Immature natural killer cell (primary cell): ENCODE results near the gene GABRD. TPM values are rescaled to one million over a fixed set of nuclear protein-coding genes. Genes with fewer than 3 reads are reported as not detected.

Experiments used
- DNase-seq, 3 donors: peaks; one replicate each; pipeline ENCODE4 v3.0.0; 2022; ENCODE audit warnings: mixed read lengths in 1 of 3
- H3K27ac Mint-ChIP-seq, 6 donors: one replicate each; pipeline ENCODE4 v1.8.0; 2020; ENCODE audit warnings: mixed read lengths in 6 of 6, mild to moderate bottlenecking in 5 of 6, inconsistent platforms in 4 of 6, moderate library complexity in 3 of 6
- H3K27me3 Mint-ChIP-seq, 3 donors: one replicate each; pipeline ENCODE4 v1.8.0; 2020 to 2021; ENCODE audit warnings: low read depth in 3 of 3, mild to moderate bottlenecking in 3 of 3, mixed read lengths in 3 of 3, moderate library complexity in 3 of 3, inconsistent platforms in 1 of 3
- H3K36me3 Mint-ChIP-seq, 3 donors: one replicate each; pipeline ENCODE4 v1.8.0; 2020; ENCODE audit warnings: mixed read lengths in 3 of 3, inconsistent platforms in 2 of 3, mild to moderate bottlenecking in 2 of 3
- H3K4me1 Mint-ChIP-seq, 2 donors: one replicate each; pipeline ENCODE4 v1.8.0; 2020; ENCODE audit warnings: inconsistent platforms in 2 of 2, mild to moderate bottlenecking in 2 of 2, mixed read lengths in 2 of 2, moderate library complexity in 1 of 2
- H3K4me3 Mint-ChIP-seq, 5 donors: one replicate each; pipeline ENCODE4 v1.8.0; 2020; ENCODE audit warnings: mild to moderate bottlenecking in 5 of 5, mixed read lengths in 5 of 5, inconsistent platforms in 3 of 5, moderate library complexity in 3 of 5
- H3K9me3 Mint-ChIP-seq, 6 donors: one replicate each; pipeline ENCODE4 v1.8.0; 2020; ENCODE audit warnings: mild to moderate bottlenecking in 6 of 6, mixed read lengths in 6 of 6, inconsistent platforms in 4 of 6, moderate library complexity in 3 of 6
- polyA plus RNA-seq, 3 donors: library from polyadenylated mRNA; unstranded; fragments of 300-500 nt; fragmentation: Illumina TruSeq; gene quantifications; one replicate each; pipeline ENCODE4 v1.2.3, GENCODE V29; 2021

GABRD gene
- polyA plus RNA-seq, 3 donors from 2014 or later = not detected

DNA sequence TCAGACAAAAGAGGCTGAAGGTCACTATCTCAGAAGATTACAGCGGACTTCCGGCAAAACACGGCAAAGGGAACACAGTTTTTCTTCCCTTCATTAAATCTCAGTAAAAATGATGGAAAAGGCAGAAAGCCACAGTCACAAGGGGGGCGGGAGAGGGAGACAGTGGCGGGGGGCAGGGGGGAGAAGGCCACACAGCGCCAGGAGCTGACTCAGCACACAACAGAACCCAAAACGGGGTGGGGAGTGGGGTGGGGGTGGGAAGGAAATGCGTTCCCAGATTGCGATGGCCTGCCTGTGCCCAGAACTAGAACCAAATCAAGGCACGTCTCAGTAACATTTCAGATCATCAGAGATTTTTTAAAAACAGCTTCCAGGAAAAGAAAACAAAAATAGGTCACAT, 28.9 kb upstream of the GABRD start:
- Mint-ChIP-seq H3K36me3 (no peaks in the 10 kb centered on the region), H3K4me1 (no peaks in the 10 kb centered on the region), H3K4me3 (no peak overlapping the region), H3K27ac (no peak overlapping the region), H3K9me3 (no peaks in the 10 kb centered on the region), H3K27me3 (peaks cover 4 to 10% (median 5%) of the 10 kb centered on the region in 3 donors)
- DNase-seq = no peak

DNA sequence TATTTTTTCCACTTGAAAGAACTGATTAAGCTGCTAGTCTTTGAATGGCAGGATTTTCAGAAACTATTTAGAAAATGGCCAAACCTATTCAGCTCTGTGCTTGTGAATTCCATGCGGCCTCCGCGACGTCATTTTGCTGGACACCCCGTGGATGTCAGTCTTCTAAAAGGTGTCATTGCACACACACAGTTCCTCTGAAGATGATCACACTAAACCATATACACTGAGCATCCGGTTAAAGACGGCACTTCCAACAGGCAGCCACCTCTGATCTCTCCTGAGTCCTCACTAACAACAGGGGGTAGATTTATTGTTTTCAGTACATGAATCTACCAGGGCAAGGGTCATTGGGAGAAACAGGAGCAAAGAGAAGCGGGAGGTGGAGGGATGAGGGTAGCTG, 24.6 kb upstream of the GABRD start:
- peaks cover 5 to 16% (median 7%) of the 10 kb centered on the region in 3 donors for H3K27me3 Mint-ChIP-seq
- no peak overlapping the region for H3K4me3 Mint-ChIP-seq
- no peaks in the 10 kb centered on the region for H3K36me3 Mint-ChIP-seq
- DNase-seq = no peak
- H3K9me3 Mint-ChIP-seq = peaks cover 0 to 1% (median 0%) of the 10 kb centered on the region in 6 donors
- no peak overlapping the region for H3K27ac Mint-ChIP-seq
- no peaks in the 10 kb centered on the region for H3K4me1 Mint-ChIP-seq

DNA sequence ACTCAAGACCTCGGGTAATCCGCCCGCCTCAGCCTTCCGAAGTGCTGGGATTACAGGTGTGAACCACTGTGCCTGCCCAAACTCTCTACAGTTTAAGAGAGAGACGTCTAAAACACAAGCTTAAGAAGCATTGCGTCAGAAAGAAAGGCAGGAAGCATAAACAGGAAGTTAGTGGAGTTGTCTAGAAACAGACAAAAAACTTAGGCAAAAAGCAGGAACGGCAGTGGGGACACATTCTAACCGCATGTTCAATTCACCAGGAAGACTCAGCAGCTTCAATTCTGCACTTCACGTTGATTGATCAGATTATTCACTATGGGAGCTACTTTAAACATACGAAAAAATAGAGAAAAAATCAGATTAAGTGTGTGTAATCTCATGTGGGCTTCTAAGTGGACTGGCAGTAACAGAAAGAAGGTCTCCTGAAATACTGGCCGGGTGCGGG, 22.9 kb upstream of the GABRD start:
- Mint-ChIP-seq H3K27me3 (peaks cover 5 to 14% (median 7%) of the 10 kb centered on the region in 3 donors), H3K4me3 (no peak overlapping the region), H3K36me3 (no peaks in the 10 kb centered on the region), H3K4me1 (no peaks in the 10 kb centered on the region), H3K9me3 (peaks cover 0 to 1% (median 0%) of the 10 kb centered on the region in 6 donors), H3K27ac (peak overlapping the region in 1 of 6 donors; percentile 47)
- no peak for DNase-seq

DNA sequence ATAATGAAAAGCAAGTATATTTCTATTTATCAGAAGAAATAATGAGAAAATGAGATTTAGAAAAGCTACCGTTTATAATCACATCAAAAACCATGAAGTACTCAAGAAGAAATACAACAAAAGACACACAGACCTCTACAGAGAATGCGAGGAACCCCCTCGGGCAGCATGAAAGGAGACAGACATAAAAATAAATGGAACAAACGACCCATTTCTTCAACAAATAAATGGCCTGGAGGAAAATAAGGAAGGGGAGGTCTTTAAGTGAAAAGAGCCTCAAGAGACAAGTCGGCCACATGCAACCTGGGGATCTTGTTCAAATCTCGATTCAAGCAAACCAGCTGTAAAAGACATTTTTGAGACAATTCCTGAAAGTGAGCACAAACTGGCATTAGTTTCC, 21.6 kb upstream of the GABRD start:
- H3K4me1 Mint-ChIP-seq = no peaks in the 10 kb centered on the region
- no peak overlapping the region for H3K4me3 Mint-ChIP-seq
- H3K27me3 Mint-ChIP-seq = peaks cover 5 to 18% (median 15%) of the 10 kb centered on the region in 3 donors
- DNase-seq = no peak
- no peaks in the 10 kb centered on the region for H3K36me3 Mint-ChIP-seq
- peaks cover 0 to 1% (median 0%) of the 10 kb centered on the region in 6 donors for H3K9me3 Mint-ChIP-seq
- no peak overlapping the region for H3K27ac Mint-ChIP-seq

DNA sequence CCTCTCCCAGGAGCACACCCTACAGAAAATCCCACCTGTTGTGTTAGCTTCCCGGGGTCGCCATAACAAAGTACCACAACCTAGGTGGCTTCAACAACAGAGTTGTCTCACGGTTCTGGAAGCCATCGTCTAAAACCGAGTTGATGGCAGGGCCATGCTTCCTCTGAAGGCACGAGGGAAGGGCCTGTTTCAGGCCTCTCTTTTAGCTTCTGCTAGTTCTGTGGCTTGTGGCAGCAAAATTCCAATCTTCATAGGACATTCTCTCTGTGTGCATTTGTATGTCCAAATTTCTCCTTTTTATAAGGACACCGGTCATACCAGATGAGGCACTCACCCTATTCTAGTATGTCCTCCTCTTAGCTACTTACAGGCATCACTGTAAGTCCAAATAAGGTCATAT, 18.7 kb upstream of the GABRD start:
- H3K4me3 Mint-ChIP-seq = no peak overlapping the region
- H3K27ac Mint-ChIP-seq = no peak overlapping the region
- no peaks in the 10 kb centered on the region for H3K36me3 Mint-ChIP-seq
- no peak for DNase-seq
- no peaks in the 10 kb centered on the region for H3K4me1 Mint-ChIP-seq
- peaks cover 0 to 21% (median 19%) of the 10 kb centered on the region in 3 donors for H3K27me3 Mint-ChIP-seq
- H3K9me3 Mint-ChIP-seq = peaks cover 0 to 1% (median 0%) of the 10 kb centered on the region in 6 donors

DNA sequence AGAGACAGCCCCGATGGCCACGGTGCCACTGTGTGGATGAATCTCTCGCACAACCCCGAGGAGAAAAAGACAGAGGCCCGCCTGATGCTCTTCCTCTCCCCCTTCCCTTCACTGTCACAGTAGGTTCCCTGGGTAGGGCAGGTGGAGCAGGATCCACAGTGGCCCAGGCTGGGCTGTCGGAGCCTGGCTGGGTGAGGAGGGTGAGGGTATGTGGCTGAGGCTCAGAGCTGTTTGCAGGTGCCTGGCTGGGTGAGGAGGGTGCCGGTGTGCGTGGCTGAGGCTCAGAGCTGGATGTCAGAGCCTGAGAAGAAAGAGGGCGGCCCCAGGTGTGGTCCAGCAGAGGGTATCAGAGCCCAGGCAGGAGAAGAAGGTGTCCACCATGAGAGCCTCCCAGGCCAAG, 18.3 kb upstream of the GABRD start:
- Mint-ChIP-seq H3K4me3 (no peak overlapping the region), H3K27me3 (peaks cover 0 to 21% (median 20%) of the 10 kb centered on the region in 3 donors), H3K36me3 (no peaks in the 10 kb centered on the region), H3K9me3 (peaks cover 0 to 1% (median 0%) of the 10 kb centered on the region in 6 donors), H3K4me1 (no peaks in the 10 kb centered on the region), H3K27ac (no peak overlapping the region)
- DNase-seq = no peak

DNA sequence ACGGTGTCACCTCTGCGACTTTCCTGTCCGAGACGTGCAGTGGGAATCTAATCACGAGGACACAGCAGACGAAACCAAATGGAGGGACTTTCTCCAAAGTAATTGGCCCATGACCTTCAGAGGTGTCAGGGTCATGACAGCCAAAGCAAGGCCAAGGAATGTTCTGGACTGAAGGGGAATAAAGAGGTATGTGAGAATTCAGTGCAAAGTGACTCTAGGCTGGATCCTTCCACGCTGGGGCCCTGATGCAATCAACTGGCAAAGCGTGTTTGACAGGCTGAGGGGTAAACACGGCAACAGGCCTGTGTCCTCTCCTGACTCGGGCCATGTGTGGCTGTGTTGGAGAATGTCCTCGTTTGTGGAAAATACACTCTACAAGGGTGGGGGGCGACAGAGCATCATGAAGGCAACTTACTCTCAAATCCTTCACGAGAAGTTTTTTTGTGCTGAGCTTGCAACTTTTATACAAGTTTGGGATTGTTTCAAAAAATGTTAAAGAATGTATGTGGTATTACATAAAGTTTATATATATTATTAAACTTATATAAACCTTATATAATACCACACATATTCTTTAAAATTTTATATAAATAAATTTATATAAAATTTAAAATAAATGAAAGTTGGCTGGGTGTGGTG, 17.3 kb upstream of the GABRD start:
- H3K4me1 Mint-ChIP-seq = no peaks in the 10 kb centered on the region
- peaks cover 0 to 20% (median 16%) of the 10 kb centered on the region in 3 donors for H3K27me3 Mint-ChIP-seq
- H3K4me3 Mint-ChIP-seq = no peak overlapping the region
- no peaks in the 10 kb centered on the region for H3K36me3 Mint-ChIP-seq
- DNase-seq = no peak
- H3K9me3 Mint-ChIP-seq = peaks cover 0 to 1% (median 0%) of the 10 kb centered on the region in 6 donors
- no peak overlapping the region for H3K27ac Mint-ChIP-seq

DNA sequence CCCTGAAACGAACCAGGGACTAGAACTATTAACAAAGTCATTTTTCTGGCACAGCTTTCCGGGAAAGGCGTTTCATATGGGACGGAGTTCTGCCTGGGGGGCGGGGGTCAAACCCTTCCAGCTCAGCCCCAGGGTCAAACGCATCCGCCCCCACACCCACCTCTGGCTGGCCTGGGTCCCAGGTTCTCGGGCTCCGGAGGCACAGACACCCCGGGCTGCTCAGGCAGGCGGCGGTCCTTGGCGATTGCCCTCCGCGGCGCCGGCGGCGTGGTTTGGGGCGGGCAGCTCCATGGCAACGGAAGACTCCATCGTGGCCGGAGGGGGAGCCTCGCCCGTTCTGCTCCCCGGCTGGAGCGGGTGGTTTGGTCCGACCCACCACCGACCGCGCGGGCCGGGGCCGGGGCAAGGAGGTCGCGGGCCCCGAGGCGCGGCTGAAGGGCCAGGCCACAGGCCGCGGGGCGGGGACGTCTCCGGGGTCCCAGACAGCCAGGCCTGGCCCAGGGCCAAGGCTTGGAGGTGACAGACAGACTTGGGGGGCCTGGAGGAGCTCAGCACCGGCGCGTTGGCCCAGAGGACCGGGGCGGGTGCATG, 15.5 kb upstream of the GABRD start, which contains the start of gene CFAP74:
TSS of gene CFAP74 (minus strand) at position 246 of the 591 bp plus-strand sequence. CDS start 12,830 bp downstream, outside the sequence.
- Mint-ChIP-seq H3K27ac (no peak within 1 kb of the TSS), H3K4me1 (no peaks in the 10 kb centered on the region), H3K36me3 (no peaks in the 10 kb centered on the region), H3K9me3 (no peaks in the 10 kb centered on the region), H3K27me3 (peaks cover 0 to 16% (median 15%) of the 10 kb centered on the region in 3 donors), H3K4me3 (no peak within 1 kb of the TSS)
- no peak for DNase-seq

DNA sequence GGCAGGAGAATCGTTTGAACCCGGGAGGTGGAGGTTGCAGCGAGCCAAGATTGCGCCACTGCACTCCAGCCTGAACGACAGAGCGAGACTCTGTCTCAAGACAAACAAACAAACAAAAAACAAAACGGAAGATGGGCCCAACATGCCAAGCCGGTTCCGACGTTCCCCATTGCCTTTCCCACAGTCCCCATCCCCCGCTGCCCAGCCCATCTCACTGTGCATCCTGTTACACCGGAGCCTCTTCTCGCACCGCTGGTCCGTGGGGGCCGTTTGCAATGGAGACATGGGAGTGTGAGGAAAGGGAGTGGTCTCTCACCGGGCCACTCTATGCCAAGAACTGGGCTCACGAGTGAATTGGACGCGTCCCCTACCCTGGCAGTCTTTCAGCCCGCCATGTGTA, 14.3 kb upstream of the GABRD start:
- peaks cover 0 to 17% (median 16%) of the 10 kb centered on the region in 3 donors for H3K27me3 Mint-ChIP-seq
- H3K9me3 Mint-ChIP-seq = no peaks in the 10 kb centered on the region
- no peak overlapping the region for H3K27ac Mint-ChIP-seq
- DNase-seq = no peak
- no peaks in the 10 kb centered on the region for H3K36me3 Mint-ChIP-seq
- no peak overlapping the region for H3K4me3 Mint-ChIP-seq
- H3K4me1 Mint-ChIP-seq = no peaks in the 10 kb centered on the region

DNA sequence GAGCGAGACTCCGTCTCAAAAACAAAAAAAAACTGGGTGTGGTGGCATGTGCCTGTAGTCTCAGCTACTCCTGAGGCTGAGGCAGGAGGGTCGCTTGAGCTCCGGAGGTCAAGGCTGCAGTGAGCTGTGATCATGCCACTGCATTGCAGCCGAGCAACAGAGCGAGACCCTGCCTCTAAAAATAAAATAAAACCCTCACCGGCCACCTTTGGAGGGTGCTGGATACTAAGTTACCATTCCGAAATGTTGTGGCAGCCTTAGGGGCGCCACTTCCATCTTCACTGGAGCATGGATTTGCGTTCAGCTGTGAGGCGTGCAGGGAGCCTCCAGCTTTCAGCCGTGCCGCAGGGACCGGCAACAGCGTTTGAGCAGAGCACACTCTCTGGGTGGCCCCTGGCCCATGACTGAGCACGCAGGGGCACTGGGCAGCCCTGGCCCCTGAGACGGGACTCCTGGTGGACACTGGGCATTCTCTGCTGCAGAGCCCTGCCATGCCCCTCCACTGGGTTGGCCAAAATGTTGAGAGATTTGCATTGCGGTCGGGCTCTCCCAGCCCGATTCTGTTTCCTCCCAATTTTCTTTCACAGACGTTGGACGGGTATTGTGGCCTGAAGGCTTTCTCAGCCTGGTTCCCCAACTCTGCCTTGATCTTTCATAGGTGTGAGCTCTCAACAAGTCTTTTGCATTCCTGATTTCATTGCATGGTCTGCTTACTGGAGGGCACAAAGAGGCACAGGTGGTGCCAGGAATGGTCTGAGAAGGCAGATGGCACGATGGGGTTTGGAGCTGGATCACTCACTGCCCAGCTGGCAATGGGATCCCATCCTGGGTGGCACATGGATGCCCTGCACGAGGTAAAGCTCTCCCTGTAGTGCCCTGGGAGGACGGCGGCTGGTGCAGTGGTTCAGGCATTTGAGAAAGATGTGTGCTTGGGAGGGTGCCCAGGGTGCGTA, 9.8 kb upstream of the GABRD start:
- no peaks in the 10 kb centered on the region for H3K9me3 Mint-ChIP-seq
- H3K4me1 Mint-ChIP-seq = no peaks in the 10 kb centered on the region
- DNase-seq = no peak
- no peaks in the 10 kb centered on the region for H3K36me3 Mint-ChIP-seq
- H3K27me3 Mint-ChIP-seq = peaks cover 5 to 7% (median 6%) of the 10 kb centered on the region in 3 donors
- no peak overlapping the region for H3K27ac Mint-ChIP-seq
- H3K4me3 Mint-ChIP-seq = no peak overlapping the region

DNA sequence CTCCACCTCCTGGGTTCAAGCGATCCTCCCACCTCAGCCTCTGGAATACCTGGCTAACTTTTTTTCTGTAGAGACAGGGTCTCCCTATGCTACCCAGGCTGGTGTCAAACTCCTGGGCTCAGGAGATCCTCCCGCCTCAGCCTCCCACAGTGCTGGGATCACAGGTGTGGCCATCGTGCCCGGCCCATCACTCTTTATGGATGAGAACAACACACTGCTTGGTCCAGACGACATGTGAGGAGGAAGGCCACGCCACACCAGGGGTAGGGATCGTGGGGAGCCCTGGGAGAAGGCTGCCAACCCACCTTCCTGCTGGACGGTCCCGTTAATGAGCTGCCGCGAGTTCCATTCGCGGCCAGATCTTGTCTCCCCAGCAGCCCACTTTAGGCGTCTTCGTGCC, 5.0 kb upstream of the GABRD start:
- Mint-ChIP-seq H3K36me3 (no peaks in the 10 kb centered on the region), H3K4me1 (peaks cover 6 to 8% of the 10 kb centered on the region in 2 donors), H3K27me3 (peaks cover 5 to 17% (median 11%) of the 10 kb centered on the region in 3 donors), H3K27ac (no peak overlapping the region), H3K9me3 (peaks cover 0 to 2% (median 0%) of the 10 kb centered on the region in 6 donors), H3K4me3 (no peak overlapping the region)
- no peak for DNase-seq

DNA sequence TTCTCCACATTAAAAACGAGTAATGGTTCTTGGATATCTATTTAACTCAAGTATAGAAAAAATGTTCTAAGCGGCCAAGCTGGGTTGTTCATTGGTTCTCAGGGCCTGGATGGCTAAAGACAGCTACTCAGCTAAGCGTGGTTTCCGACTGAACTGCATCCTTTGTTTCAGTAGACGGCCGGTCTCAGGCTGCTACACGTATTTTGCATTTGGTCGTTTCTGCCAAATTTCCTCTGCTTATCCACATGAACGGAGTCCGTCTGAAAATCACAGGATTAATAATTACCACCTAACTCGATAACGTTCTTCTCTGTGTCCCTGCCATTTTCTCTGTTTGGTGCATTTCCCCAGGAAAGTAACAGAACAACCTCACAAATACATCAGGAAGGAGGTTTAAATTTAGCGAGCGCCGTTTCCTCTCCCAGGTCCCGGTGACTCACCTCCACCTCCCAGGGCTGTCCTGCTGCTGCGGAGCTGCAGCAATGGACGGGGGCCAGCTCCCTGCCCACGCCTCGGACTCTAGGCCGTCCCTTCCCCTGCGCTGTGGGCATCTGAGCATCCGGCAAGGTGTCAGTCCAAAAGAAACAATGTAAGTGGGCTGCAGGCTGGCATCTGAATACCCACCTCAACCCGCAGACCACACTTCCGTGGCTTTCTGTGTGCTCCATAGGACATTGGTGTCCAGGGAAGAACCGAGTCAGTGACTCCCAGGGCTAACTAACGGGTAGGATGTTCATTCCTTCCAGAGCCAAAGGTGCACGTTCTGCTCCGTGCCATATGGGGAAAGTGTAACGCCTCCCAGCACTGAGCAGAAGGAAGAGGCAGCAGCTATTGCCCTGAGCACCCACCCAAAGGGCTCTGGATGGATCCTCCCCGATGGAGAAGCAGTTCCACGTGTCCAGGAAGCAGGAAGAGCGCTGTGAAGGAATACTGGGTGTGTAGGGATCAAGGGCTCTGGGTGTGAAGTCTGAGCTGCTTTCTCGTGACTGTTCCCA, 4.1 kb upstream of the GABRD start:
- H3K9me3 Mint-ChIP-seq = peaks cover 0 to 2% (median 0%) of the 10 kb centered on the region in 6 donors
- no peak for DNase-seq
- peaks cover 6 to 18% (median 12%) of the 10 kb centered on the region in 3 donors for H3K27me3 Mint-ChIP-seq
- peaks cover 6 to 8% of the 10 kb centered on the region in 2 donors for H3K4me1 Mint-ChIP-seq
- no peaks in the 10 kb centered on the region for H3K36me3 Mint-ChIP-seq
- no peak overlapping the region for H3K27ac Mint-ChIP-seq
- H3K4me3 Mint-ChIP-seq = no peak overlapping the region

DNA sequence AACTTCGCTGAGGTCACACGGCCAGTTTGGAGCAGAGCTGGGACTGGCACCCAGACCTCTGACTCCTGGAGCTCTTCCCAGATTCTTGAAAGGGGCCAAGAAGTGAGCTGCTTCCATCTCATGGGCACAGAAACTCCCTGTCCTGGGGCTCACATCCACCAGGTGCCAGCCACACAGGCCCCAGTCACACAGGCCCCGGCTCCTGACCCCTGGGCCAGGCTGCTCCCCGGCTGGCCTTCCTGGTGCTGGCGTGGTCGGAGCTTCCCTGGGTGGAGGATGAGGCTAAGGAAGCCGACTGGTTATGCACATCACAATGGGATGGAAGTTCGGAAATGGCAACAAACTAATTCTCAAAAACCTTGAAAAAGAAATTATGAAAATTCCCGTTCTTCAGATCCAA, 3.0 kb upstream of the GABRD start:
- Mint-ChIP-seq H3K4me3 (no peak overlapping the region), H3K27ac (no peak overlapping the region)

More for the DNA sequence above, 3.0 kb upstream of the GABRD start:
- peaks cover 6 to 8% of the 10 kb centered on the region in 2 donors for H3K4me1 Mint-ChIP-seq
- H3K9me3 Mint-ChIP-seq = peaks cover 0 to 2% (median 0%) of the 10 kb centered on the region in 6 donors
- DNase-seq = no peak
- no peaks in the 10 kb centered on the region for H3K36me3 Mint-ChIP-seq
- peaks cover 13 to 20% (median 14%) of the 10 kb centered on the region in 3 donors for H3K27me3 Mint-ChIP-seq
